Endothelial cell (in vitro differentiated cells): Measurements from ENCODE around the gene RASGEF1C. TPM values are rescaled to one million over a fixed set of nuclear protein-coding genes. Genes with fewer than 3 reads are reported as not detected.
"Not testable (repeated sequence)": the region's sequence is repeated elsewhere in the genome, so short reads cannot be mapped to it uniquely, and the experiment has no call there.

ENCODE experiments used
- DNase-seq: peaks from one replicate; pipeline ENCODE4 v3.0.0; 2021; ENCODE audit warnings: low spot score
- H3K27ac Mint-ChIP-seq: one replicate; pipeline ENCODE4 v1.8.0; 2021; ENCODE audit warnings: mixed read lengths, inconsistent platforms; ENCODE audit not compliant: unreplicated experiment
- H3K27me3 Mint-ChIP-seq: one replicate; pipeline ENCODE4 v1.8.0; 2021; ENCODE audit warnings: mild to moderate bottlenecking, moderate library complexity, mixed read lengths, inconsistent platforms; ENCODE audit not compliant: unreplicated experiment
- H3K36me3 Mint-ChIP-seq: one replicate; pipeline ENCODE4 v1.8.0; 2021; ENCODE audit warnings: mild to moderate bottlenecking, low read depth, mixed read lengths, inconsistent platforms; ENCODE audit not compliant: unreplicated experiment
- H3K4me1 Mint-ChIP-seq: one replicate; pipeline ENCODE4 v1.8.0; 2021; ENCODE audit warnings: mild to moderate bottlenecking, mixed read lengths, inconsistent platforms; ENCODE audit not compliant: unreplicated experiment
- H3K4me3 Mint-ChIP-seq: one replicate; pipeline ENCODE4 v1.8.0; 2021; ENCODE audit warnings: mild to moderate bottlenecking, mixed read lengths, inconsistent platforms; ENCODE audit not compliant: unreplicated experiment
- H3K9me3 Mint-ChIP-seq: one replicate; pipeline ENCODE4 v1.8.0; 2021; ENCODE audit warnings: mixed read lengths, inconsistent platforms; ENCODE audit not compliant: unreplicated experiment
- CTCF ChIP-seq: fragments of 200-600 bp; sonication (generic); IDR thresholded peaks from one replicate; pipeline ENCODE4 v1.5.0; 2021; ENCODE audit warnings: antibody characterized with exemption; ENCODE audit not compliant: unreplicated experiment
- total RNA-seq: library from RNA; stranded (reverse); fragmentation: NEBNext Ultra II Directional; extraction: Animal tissue kit (Norgen Biotek cat#: 25700); gene quantifications from one replicate; pipeline ENCODE4 v1.2.1, GENCODE V29; 2021; ENCODE audit not compliant: unreplicated experiment

The RASGEF1C gene
- total RNA-seq, 1 donor from 2014 or later, result 0.64 TPM

GRCh38 chr5:180127682-180128670, 81.0 kb downstream of the RASGEF1C start:
- H3K36me3 Mint-ChIP-seq, result no peaks in the 10 kb centered on the region
- no peaks in the 10 kb centered on the region for H3K9me3 Mint-ChIP-seq
- H3K4me3 Mint-ChIP-seq, result no peak overlapping the region
- DNase-seq, result peak; percentile 2
- peaks cover 5% of the 10 kb centered on the region for H3K4me1 Mint-ChIP-seq
- no peak overlapping the region for H3K27ac Mint-ChIP-seq
- H3K27me3 Mint-ChIP-seq, result peaks cover 3% of the 10 kb centered on the region
- TF ChIP-seq CTCF, result no peak

GRCh38 chr5:180126716-180127681, 82.0 kb downstream of the RASGEF1C start:
- Mint-ChIP-seq H3K4me3 (no peak overlapping the region), H3K4me1 (peaks cover 5% of the 10 kb centered on the region), H3K9me3 (no peaks in the 10 kb centered on the region), H3K27ac (no peak overlapping the region), H3K36me3 (no peaks in the 10 kb centered on the region), H3K27me3 (peaks cover 3% of the 10 kb centered on the region)
- TF ChIP-seq CTCF, result peak; percentile 88
- peak; percentile 73 for DNase-seq

- not testable (repeated sequence) for H3K9me3 Mint-ChIP-seq, H3K4me3 Mint-ChIP-seq, H3K27ac Mint-ChIP-seq, H3K36me3 Mint-ChIP-seq, H3K27me3 Mint-ChIP-seq, H3K4me1 Mint-ChIP-seq, DNase-seq
These were observed 82.9 kb downstream of the RASGEF1C start for GRCh38 chr5:180126156-180126555.

GRCh38 chr5:180124662-180125061, 84.3 kb downstream of the RASGEF1C start:
- DNase-seq, H3K9me3 Mint-ChIP-seq, H3K4me1 Mint-ChIP-seq, H3K4me3 Mint-ChIP-seq, H3K27me3 Mint-ChIP-seq, H3K36me3 Mint-ChIP-seq, H3K27ac Mint-ChIP-seq: not testable (repeated sequence)

- no peaks in the 10 kb centered on the region for H3K9me3 Mint-ChIP-seq
- H3K4me1 Mint-ChIP-seq, result no peaks in the 10 kb centered on the region
- no peaks in the 10 kb centered on the region for H3K36me3 Mint-ChIP-seq
- no peak for TF ChIP-seq CTCF
- DNase-seq, result no peak
- H3K27ac Mint-ChIP-seq, result no peak overlapping the region
- H3K27me3 Mint-ChIP-seq, result peaks cover under 1% of the 10 kb centered on the region
- H3K4me3 Mint-ChIP-seq, result no peak overlapping the region
These were observed 86.1 kb downstream of the RASGEF1C start for GRCh38 chr5:180122875-180123274.
